ENCODE data around the gene MRTFB.

DNA sequence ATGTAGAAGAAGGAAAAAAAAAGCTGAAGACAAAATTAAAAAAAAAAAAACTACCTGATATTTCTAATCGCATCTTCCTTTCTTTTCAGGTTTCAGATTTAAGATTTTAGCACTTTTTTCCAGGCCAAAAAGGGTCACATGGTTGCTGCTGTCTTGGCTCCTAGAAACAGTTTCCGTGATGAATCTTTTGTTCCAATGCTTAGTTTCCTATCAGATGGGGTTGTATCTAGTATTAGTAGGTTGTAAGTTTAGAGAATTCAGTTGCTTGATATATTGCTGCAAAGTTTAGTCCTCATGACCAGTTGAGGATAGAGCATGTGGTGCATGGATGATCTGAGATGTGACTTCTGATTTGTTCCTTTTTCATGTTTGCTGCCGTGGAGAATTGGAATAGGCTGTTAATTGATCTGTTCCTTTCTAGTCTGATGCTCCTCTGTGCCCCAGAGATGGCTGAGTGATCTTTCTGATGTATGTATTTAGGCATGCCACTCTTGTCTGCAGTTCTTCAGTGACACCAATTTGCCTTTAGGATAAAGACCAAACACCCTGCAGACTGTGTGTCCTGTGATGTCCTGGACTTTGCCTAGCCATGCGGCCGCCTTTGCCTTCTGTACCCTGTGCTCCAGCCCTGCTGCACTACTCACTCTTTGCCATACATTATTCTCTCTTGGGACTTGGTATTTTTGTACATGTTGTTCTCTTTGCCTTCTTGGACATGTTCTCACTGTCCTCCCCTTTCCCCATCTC, 94.0 kb downstream of the MRTFB start:
- TF ChIP-seq, protein P1, sequence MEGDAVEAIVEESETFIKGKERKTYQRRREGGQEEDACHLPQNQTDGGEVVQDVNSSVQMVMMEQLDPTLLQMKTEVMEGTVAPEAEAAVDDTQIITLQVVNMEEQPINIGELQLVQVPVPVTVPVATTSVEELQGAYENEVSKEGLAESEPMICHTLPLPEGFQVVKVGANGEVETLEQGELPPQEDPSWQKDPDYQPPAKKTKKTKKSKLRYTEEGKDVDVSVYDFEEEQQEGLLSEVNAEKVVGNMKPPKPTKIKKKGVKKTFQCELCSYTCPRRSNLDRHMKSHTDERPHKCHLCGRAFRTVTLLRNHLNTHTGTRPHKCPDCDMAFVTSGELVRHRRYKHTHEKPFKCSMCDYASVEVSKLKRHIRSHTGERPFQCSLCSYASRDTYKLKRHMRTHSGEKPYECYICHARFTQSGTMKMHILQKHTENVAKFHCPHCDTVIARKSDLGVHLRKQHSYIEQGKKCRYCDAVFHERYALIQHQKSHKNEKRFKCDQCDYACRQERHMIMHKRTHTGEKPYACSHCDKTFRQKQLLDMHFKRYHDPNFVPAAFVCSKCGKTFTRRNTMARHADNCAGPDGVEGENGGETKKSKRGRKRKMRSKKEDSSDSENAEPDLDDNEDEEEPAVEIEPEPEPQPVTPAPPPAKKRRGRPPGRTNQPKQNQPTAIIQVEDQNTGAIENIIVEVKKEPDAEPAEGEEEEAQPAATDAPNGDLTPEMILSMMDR (conservative IDR thresholded peaks at IDR 0.05): no peak
- no peak for TF ChIP-seq EZH2 (IDR thresholded peaks at IDR 0.05; ENCODE audit: low read depth)

Data from PC-9 (cell line).